ENCODE results near the gene CFAP43.

Gene CFAP43

GRCh38 chr10:104231784-104232612 lies at the start of gene CFAP43:
Gene CFAP43 (minus strand): TSS chr10:104232364. CDS start chr10:104232246, 118 bp downstream.
- DNase-seq, result peak; percentile 59 to 87

- DNase-seq, result no peak
Observed at GRCh38 chr10:104281694-104282093, 49.5 kb upstream of the CFAP43 start.

GRCh38 chr10:104279550-104280259 lies 47.5 kb upstream of the CFAP43 start:
- no peak for DNase-seq

GRCh38 chr10:104277785-104278184 lies 45.6 kb upstream of the CFAP43 start:
- DNase-seq, result no peak

GRCh38 chr10:104276192-104276591 lies 44.0 kb upstream of the CFAP43 start:
- no peak for DNase-seq

- DNase-seq, result no peak
Observed at GRCh38 chr10:104274762-104275721, 42.9 kb upstream of the CFAP43 start.

- no peak for DNase-seq
Observed at GRCh38 chr10:104273899-104274575, 41.9 kb upstream of the CFAP43 start.

GRCh38 chr10:104273286-104273685 lies 41.1 kb upstream of the CFAP43 start:
- no peak for DNase-seq

GRCh38 chr10:104268713-104269645 lies 36.8 kb upstream of the CFAP43 start, which contains the start of gene GSTO2:
Gene GSTO2 (plus strand): TSS chr10:104269184. CDS start chr10:104274916, 5,732 bp downstream.
- peak; percentile 88 to 95 for DNase-seq

- no peak for DNase-seq
Observed at GRCh38 chr10:104268405-104268712, 36.2 kb upstream of the CFAP43 start.

- no peak for DNase-seq
Observed at GRCh38 chr10:104267721-104268404, 35.7 kb upstream of the CFAP43 start.

- no peak for DNase-seq
Observed at GRCh38 chr10:104264783-104265182, 32.6 kb upstream of the CFAP43 start.

- DNase-seq, result peak; percentile 13 to 56
Observed at GRCh38 chr10:104262055-104262454, 29.9 kb upstream of the CFAP43 start.

- no peak for DNase-seq
Observed at GRCh38 chr10:104260775-104261115, 28.6 kb upstream of the CFAP43 start.

- no peak for DNase-seq
Observed at GRCh38 chr10:104259999-104260774, 28.0 kb upstream of the CFAP43 start.

- no peak for DNase-seq
Observed at GRCh38 chr10:104259456-104259855, 27.3 kb upstream of the CFAP43 start.

GRCh38 chr10:104258209-104258608 lies 26.0 kb upstream of the CFAP43 start:
- DNase-seq, result no peak

GRCh38 chr10:104257235-104257634 lies 25.1 kb upstream of the CFAP43 start:
- no peak for DNase-seq

- no peak for DNase-seq
Observed at GRCh38 chr10:104256335-104256961, 24.3 kb upstream of the CFAP43 start.
